Gastroesophageal sphincter (tissue), 3 donors: ENCODE results near the gene BAK1.

Experiments
- CTCF ChIP-seq, 4 experiments: fragments of 200-600 bp in 2 of 4; fragments of 450-650 bp in 2 of 4; sonication (generic) in 1 of 4; IDR thresholded peaks; one replicate each; pipeline ENCODE4 v1.5.1; 2017 to 2019; ENCODE audit warnings: antibody characterized with exemption in 4 of 4, mild to moderate bottlenecking in 2 of 4, moderate library complexity in 2 of 4
- POLR2AphosphoS5 ChIP-seq: sonication (generic); formaldehyde crosslinking; IDR thresholded peaks from one replicate; pipeline ENCODE4 v1.6.1; 2017; ENCODE audit warnings: antibody characterized with exemption

- no peak for TF ChIP-seq CTCF (IDR thresholded peaks at IDR 0.05)
- no peak for TF ChIP-seq POLR2AphosphoS5
Measured at GRCh38 chr6:33591424-33592032, 11.5 kb upstream of the BAK1 start.
